Measurements from ENCODE around the gene FRY. TPM values are rescaled to one million over a fixed set of nuclear protein-coding genes. Genes with fewer than 3 reads are reported as not detected.

FRY gene
- total and polyA plus RNA-seq, 2 of the 13 experiments (the other 11 are each of a cell fraction or from before 2014, with no cell fraction given), result 8.2 to 13.1 TPM

DNA sequence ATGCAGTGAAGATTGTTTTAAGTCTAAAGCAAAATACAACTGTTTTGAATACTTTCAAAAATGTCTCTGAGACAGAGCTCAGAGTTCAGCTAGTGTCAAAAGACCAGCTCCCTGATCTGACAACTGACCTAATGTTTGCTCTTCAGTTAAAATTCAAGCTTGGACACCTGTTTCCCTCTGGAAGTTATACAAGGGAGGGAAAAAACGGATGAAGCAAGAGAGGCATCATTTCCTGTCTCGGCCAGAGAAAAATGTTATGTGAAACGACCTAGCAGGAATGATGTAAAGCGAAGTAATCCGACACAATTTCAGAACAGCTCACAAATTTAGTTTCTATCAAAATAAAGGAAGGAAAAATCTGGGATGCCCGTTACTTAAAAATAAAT, 224.1 kb downstream of the FRY start (continued):
- TF ChIP-seq POLR2AphosphoS5 (IDR thresholded peaks at IDR 0.05; ENCODE audit: low read depth, low read length) (peak; percentile 54; the same call in 1 of the 2 replicates), GABPB1 (CRISPR knock-in tag; IDR thresholded peaks at IDR 0.05) (peak; percentile 53; the same call in 1 of the 2 replicates), ELF1 (CRISPR knock-in tag; IDR thresholded peaks at IDR 0.05) (peak; percentile 34; the same call in 1 of the 2 replicates), SMC3 (IDR thresholded peaks at IDR 0.05; ENCODE audit: low read length) (0 out of 2 replicates have a peak, but pooled peaks have one; percentile 17), SOX6 (IDR thresholded peaks at IDR 0.05) (no peak), SOX6 (CRISPR knock-in tag; IDR thresholded peaks at IDR 0.05) (peak; percentile 51; the same call in 1 of the 2 replicates), GATAD2A (CRISPR knock-in tag; IDR thresholded peaks at IDR 0.05) (peak; percentile 90), ZSCAN25 (CRISPR knock-in tag; IDR thresholded peaks at IDR 0.05) (peak; percentile 23; the same call in 1 of the 2 replicates), FOXA3 (CRISPR knock-in tag; IDR thresholded peaks at IDR 0.05) (peak; percentile 86), FOSL1 (CRISPR knock-in tag; IDR thresholded peaks at IDR 0.05; ENCODE audit: borderline replicate concordance) (no peak), ZNF543 (CRISPR knock-in tag; IDR thresholded peaks at IDR 0.05) (0 out of 2 replicates have a peak, but pooled peaks have one; percentile 32), DRAP1 (CRISPR knock-in tag; IDR thresholded peaks at IDR 0.05) (peak; percentile 73), DPF2 (CRISPR knock-in tag; IDR thresholded peaks at IDR 0.05; ENCODE audit: borderline replicate concordance, low read depth) (peak; percentile 16; the same call in 1 of the 2 replicates), ELF4 (CRISPR knock-in tag; IDR thresholded peaks at IDR 0.05; ENCODE audit: borderline replicate concordance) (peak; percentile 56; the same call in 1 of the 2 replicates), MIER3 (CRISPR knock-in tag; IDR thresholded peaks at IDR 0.05; ENCODE audit: borderline replicate concordance) (peak; percentile 73; the same call in 1 of the 2 replicates)
- TF ChIP-seq, protein P1, sequence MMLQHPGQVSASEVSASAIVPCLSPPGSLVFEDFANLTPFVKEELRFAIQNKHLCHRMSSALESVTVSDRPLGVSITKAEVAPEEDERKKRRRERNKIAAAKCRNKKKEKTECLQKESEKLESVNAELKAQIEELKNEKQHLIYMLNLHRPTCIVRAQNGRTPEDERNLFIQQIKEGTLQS (CRISPR knock-in tag; IDR thresholded peaks at IDR 0.05), result peak; percentile 83; the same call in 1 of the 2 replicates
- TF ChIP-seq, protein P2, sequence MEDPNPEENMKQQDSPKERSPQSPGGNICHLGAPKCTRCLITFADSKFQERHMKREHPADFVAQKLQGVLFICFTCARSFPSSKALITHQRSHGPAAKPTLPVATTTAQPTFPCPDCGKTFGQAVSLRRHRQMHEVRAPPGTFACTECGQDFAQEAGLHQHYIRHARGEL (CRISPR knock-in tag; IDR thresholded peaks at IDR 0.05), result no peak
- TF ChIP-seq, protein P3, sequence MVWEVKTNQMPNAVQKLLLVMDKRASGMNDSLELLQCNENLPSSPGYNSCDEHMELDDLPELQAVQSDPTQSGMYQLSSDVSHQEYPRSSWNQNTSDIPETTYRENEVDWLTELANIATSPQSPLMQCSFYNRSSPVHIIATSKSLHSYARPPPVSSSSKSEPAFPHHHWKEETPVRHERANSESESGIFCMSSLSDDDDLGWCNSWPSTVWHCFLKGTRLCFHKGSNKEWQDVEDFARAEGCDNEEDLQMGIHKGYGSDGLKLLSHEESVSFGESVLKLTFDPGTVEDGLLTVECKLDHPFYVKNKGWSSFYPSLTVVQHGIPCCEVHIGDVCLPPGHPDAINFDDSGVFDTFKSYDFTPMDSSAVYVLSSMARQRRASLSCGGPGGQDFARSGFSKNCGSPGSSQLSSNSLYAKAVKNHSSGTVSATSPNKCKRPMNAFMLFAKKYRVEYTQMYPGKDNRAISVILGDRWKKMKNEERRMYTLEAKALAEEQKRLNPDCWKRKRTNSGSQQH (CRISPR knock-in tag; IDR thresholded peaks at IDR 0.05; ENCODE audit: low read depth), result 0 out of 2 replicates have a peak, but pooled peaks have one; percentile 42
- TF ChIP-seq, protein P4, sequence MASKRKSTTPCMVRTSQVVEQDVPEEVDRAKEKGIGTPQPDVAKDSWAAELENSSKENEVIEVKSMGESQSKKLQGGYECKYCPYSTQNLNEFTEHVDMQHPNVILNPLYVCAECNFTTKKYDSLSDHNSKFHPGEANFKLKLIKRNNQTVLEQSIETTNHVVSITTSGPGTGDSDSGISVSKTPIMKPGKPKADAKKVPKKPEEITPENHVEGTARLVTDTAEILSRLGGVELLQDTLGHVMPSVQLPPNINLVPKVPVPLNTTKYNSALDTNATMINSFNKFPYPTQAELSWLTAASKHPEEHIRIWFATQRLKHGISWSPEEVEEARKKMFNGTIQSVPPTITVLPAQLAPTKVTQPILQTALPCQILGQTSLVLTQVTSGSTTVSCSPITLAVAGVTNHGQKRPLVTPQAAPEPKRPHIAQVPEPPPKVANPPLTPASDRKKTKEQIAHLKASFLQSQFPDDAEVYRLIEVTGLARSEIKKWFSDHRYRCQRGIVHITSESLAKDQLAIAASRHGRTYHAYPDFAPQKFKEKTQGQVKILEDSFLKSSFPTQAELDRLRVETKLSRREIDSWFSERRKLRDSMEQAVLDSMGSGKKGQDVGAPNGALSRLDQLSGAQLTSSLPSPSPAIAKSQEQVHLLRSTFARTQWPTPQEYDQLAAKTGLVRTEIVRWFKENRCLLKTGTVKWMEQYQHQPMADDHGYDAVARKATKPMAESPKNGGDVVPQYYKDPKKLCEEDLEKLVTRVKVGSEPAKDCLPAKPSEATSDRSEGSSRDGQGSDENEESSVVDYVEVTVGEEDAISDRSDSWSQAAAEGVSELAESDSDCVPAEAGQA (IDR thresholded peaks at IDR 0.05; ENCODE audit: low read depth), result peak; percentile 70; the same call in 1 of the 2 replicates
- TF ChIP-seq, protein P4 (CRISPR knock-in tag; IDR thresholded peaks at IDR 0.05; ENCODE audit: borderline replicate concordance), result no peak
- TF ChIP-seq, protein P5, sequence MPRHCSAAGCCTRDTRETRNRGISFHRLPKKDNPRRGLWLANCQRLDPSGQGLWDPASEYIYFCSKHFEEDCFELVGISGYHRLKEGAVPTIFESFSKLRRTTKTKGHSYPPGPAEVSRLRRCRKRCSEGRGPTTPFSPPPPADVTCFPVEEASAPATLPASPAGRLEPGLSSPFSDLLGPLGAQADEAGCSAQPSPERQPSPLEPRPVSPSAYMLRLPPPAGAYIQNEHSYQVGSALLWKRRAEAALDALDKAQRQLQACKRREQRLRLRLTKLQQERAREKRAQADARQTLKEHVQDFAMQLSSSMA (CRISPR knock-in tag; IDR thresholded peaks at IDR 0.05), result no peak
- TF ChIP-seq, protein P6, sequence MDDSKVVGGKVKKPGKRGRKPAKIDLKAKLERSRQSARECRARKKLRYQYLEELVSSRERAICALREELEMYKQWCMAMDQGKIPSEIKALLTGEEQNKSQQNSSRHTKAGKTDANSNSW (CRISPR knock-in tag; IDR thresholded peaks at IDR 0.05; ENCODE audit: borderline replicate concordance), result no peak

Measured in HepG2 (cell line).